WTC11 (cell line): ENCODE measurements around the gene AKR1C3.

Experiments used
- AFF4 ChIP-seq: sonication (generic); formaldehyde crosslinking; IDR thresholded peaks from 2 replicates; pipeline ENCODE4 v1.8.1; 2023; ENCODE audit warnings: mild to moderate bottlenecking, missing genetic modification reagents, borderline replicate concordance
- CREB1 ChIP-seq: sonication (generic); formaldehyde crosslinking; IDR thresholded peaks from 2 replicates; pipeline ENCODE4 v1.8.0; 2023; ENCODE audit warnings: mild to moderate bottlenecking, missing genetic modification reagents

- TF ChIP-seq AFF4 (CRISPR knock-in tag), result no peak
- TF ChIP-seq CREB1, result no peak
Observed at GRCh38 chr10:5136468-5137087, 42.4 kb downstream of the AKR1C3 start.
